ENCODE results near the gene KCNK3. TPM values are rescaled to one million over a fixed set of nuclear protein-coding genes. Genes with fewer than 3 reads are reported as not detected.
A peak's percentile ranks its signal among the peaks of the same experiment; 100 is the strongest.

KCNK3 gene
- total and polyA plus RNA-seq, 2 donors (not counting 1 experiment from before 2014, with no cell fraction given): under 0.01 TPM; not detected in 1

GRCh38 chr2:26740346-26740745, 47.8 kb downstream of the KCNK3 start:
- no peak overlapping the region for H3K4me2 ChIP-seq (ENCODE audit: extremely low read depth, insufficient read depth, low read length)
- no peaks in the 10 kb centered on the region for H3K9me3 ChIP-seq (ENCODE audit: control insufficient read depth, insufficient read depth, low read depth, low read length)
- H3K4me3 ChIP-seq (replicated peaks in 1 of 4; ENCODE audit: control extremely low read depth in 1 of 4, insufficient read depth in 1 of 4, low read depth in 3 of 4, low read length in 4 of 4): no peak overlapping the region
- H3K27me3 ChIP-seq (ENCODE audit: control insufficient read depth, insufficient read depth, low read length): peaks cover 3% of the 10 kb centered on the region
- H3K9ac ChIP-seq (ENCODE audit: insufficient read depth, low read length): no peak overlapping the region
- no peaks in the 10 kb centered on the region for H4K20me1 ChIP-seq (ENCODE audit: control insufficient read depth, extremely low read depth, insufficient read depth, low read length)
- H3K27ac ChIP-seq (ENCODE audit: insufficient read depth, low read length): no peak overlapping the region
- DNase-seq (ENCODE audit: low read depth in 2 of 2): no peak
- no peaks in the 10 kb centered on the region for H3K36me3 ChIP-seq (ENCODE audit: control insufficient read depth, insufficient read depth, low read length)
- H2AFZ ChIP-seq (ENCODE audit: low read length): no peak overlapping the region
- TF ChIP-seq EZH2 (IDR thresholded peaks at IDR 0.05; ENCODE audit: low read length, missing control alignments): no peak
- TF ChIP-seq, protein P1, sequence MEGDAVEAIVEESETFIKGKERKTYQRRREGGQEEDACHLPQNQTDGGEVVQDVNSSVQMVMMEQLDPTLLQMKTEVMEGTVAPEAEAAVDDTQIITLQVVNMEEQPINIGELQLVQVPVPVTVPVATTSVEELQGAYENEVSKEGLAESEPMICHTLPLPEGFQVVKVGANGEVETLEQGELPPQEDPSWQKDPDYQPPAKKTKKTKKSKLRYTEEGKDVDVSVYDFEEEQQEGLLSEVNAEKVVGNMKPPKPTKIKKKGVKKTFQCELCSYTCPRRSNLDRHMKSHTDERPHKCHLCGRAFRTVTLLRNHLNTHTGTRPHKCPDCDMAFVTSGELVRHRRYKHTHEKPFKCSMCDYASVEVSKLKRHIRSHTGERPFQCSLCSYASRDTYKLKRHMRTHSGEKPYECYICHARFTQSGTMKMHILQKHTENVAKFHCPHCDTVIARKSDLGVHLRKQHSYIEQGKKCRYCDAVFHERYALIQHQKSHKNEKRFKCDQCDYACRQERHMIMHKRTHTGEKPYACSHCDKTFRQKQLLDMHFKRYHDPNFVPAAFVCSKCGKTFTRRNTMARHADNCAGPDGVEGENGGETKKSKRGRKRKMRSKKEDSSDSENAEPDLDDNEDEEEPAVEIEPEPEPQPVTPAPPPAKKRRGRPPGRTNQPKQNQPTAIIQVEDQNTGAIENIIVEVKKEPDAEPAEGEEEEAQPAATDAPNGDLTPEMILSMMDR (conservative IDR thresholded peaks at IDR 0.05 in 1 of 2, IDR thresholded peaks at IDR 0.05 in 1 of 2; ENCODE audit: low read depth in 1 of 2, low read length in 2 of 2): no peak
- H3K4me1 ChIP-seq (ENCODE audit: control insufficient read depth, extremely low read depth, insufficient read depth, low read length): peaks cover 5% of the 10 kb centered on the region
- H3K79me2 ChIP-seq (ENCODE audit: control insufficient read depth, insufficient read depth, low read length): no peaks in the 10 kb centered on the region

- no peak overlapping the region for H3K9ac ChIP-seq (ENCODE audit: insufficient read depth, low read length)
- no peaks in the 10 kb centered on the region for H3K79me2 ChIP-seq (ENCODE audit: control insufficient read depth, insufficient read depth, low read length)
- no peaks in the 10 kb centered on the region for H4K20me1 ChIP-seq (ENCODE audit: control insufficient read depth, extremely low read depth, insufficient read depth, low read length)
- peaks cover 3% of the 10 kb centered on the region for H3K27me3 ChIP-seq (ENCODE audit: control insufficient read depth, insufficient read depth, low read length)
- H2AFZ ChIP-seq (ENCODE audit: low read length): no peak overlapping the region
- TF ChIP-seq, protein P1 (conservative IDR thresholded peaks at IDR 0.05 in 1 of 2, IDR thresholded peaks at IDR 0.05 in 1 of 2; ENCODE audit: low read depth in 1 of 2, low read length in 2 of 2): peak in 1 of 2 donors; percentile 10
- TF ChIP-seq EZH2 (IDR thresholded peaks at IDR 0.05; ENCODE audit: low read length, missing control alignments): no peak
- H3K9me3 ChIP-seq (ENCODE audit: control insufficient read depth, insufficient read depth, low read depth, low read length): no peaks in the 10 kb centered on the region
- H3K4me1 ChIP-seq (ENCODE audit: control insufficient read depth, extremely low read depth, insufficient read depth, low read length): peaks cover 2% of the 10 kb centered on the region
- peak in 1 of 2 donors; percentile 39 for DNase-seq (ENCODE audit: low read depth in 2 of 2)
- no peak overlapping the region for H3K4me3 ChIP-seq (replicated peaks in 1 of 4; ENCODE audit: control extremely low read depth in 1 of 4, insufficient read depth in 1 of 4, low read depth in 3 of 4, low read length in 4 of 4)
- no peaks in the 10 kb centered on the region for H3K36me3 ChIP-seq (ENCODE audit: control insufficient read depth, insufficient read depth, low read length)
- H3K4me2 ChIP-seq (ENCODE audit: extremely low read depth, insufficient read depth, low read length): no peak overlapping the region
- no peak overlapping the region for H3K27ac ChIP-seq (ENCODE audit: insufficient read depth, low read length)
Observed at GRCh38 chr2:26740890-26741302, 48.4 kb downstream of the KCNK3 start.

DNA sequence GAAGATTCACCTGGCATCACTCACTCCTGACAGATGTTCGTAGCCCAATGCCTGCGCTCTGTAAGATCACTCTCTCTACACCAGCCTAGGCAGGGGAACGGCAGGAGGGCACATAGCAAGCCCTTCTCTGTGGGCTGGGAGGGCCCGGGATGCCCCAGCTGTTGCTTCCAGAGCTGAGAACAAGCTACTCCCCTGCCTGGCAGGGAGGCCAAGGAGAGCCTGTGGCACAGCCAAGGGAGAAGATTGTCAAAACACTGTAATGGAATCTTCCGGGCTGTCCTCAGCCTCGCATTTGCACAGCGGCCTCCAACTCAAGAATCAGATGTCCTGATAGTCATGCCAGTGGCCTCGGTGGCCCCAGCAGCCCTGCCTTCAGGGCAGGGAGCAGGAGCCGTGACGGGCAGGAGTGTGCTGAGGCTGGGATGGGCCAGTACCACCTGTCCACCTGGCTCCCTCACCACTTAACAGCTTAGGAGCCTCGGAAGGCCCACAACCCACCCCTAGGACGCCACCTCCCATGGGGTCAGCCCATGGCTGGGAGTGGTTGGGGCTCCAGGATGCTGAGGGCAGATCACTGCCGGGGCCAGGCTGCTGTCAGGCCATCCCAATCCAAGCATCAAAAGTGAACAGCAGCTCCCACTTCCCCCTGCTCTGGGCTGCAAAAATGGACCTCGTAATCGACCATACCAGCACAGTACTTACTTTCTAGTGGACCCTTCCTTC, 49.7 kb downstream of the KCNK3 start:
- Histone ChIP-seq H3K9ac (ENCODE audit: insufficient read depth, low read length) (no peak overlapping the region), H4K20me1 (ENCODE audit: control insufficient read depth, extremely low read depth, insufficient read depth, low read length) (no peaks in the 10 kb centered on the region), H3K4me1 (ENCODE audit: control insufficient read depth, extremely low read depth, insufficient read depth, low read length) (no peaks in the 10 kb centered on the region), H3K4me2 (ENCODE audit: extremely low read depth, insufficient read depth, low read length) (no peak overlapping the region), H3K36me3 (ENCODE audit: control insufficient read depth, insufficient read depth, low read length) (no peaks in the 10 kb centered on the region), H3K79me2 (ENCODE audit: control insufficient read depth, insufficient read depth, low read length) (no peaks in the 10 kb centered on the region), H3K9me3 (ENCODE audit: control insufficient read depth, insufficient read depth, low read depth, low read length) (no peaks in the 10 kb centered on the region), H3K4me3 (replicated peaks in 1 of 4; ENCODE audit: control extremely low read depth in 1 of 4, insufficient read depth in 1 of 4, low read depth in 3 of 4, low read length in 4 of 4) (no peak overlapping the region), H2AFZ (ENCODE audit: low read length) (no peak overlapping the region), H3K27ac (ENCODE audit: insufficient read depth, low read length) (no peak overlapping the region), H3K27me3 (ENCODE audit: control insufficient read depth, insufficient read depth, low read length) (peaks cover 3% of the 10 kb centered on the region)
- TF ChIP-seq, protein P1 (conservative IDR thresholded peaks at IDR 0.05 in 1 of 2, IDR thresholded peaks at IDR 0.05 in 1 of 2; ENCODE audit: low read depth in 1 of 2, low read length in 2 of 2): no peak
- no peak for TF ChIP-seq EZH2 (IDR thresholded peaks at IDR 0.05; ENCODE audit: low read length, missing control alignments)
- no peak for DNase-seq (ENCODE audit: low read depth in 2 of 2)
